Epithelial cell of esophagus (primary cell): ENCODE measurements around the gene SLC26A9.

Source experiments
- DNase-seq: peaks from one replicate; pipeline ENCODE4 v3.0.0; 2010; ENCODE audit warnings: low read depth
- H3K4me3 ChIP-seq: 2 replicates; pipeline ENCODE4 v1.5.1; 2011; ENCODE audit warnings: mild to moderate bottlenecking, low read length, control low read depth
- TF ChIP-seq, protein P1 (sequence below): IDR thresholded peaks from 2 replicates; pipeline ENCODE4 v1.5.1; 2011; ENCODE audit warnings: low read depth, mild to moderate bottlenecking, low read length, control low read depth, inconsistent platforms; ENCODE audit not compliant: insufficient read depth; ENCODE audit errors: missing control alignments

SLC26A9 gene

GRCh38 chr1:205986292-205986691 is 43.0 kb upstream of the SLC26A9 start:
- H3K4me3 ChIP-seq: no peak overlapping the region
- TF ChIP-seq, protein P1, sequence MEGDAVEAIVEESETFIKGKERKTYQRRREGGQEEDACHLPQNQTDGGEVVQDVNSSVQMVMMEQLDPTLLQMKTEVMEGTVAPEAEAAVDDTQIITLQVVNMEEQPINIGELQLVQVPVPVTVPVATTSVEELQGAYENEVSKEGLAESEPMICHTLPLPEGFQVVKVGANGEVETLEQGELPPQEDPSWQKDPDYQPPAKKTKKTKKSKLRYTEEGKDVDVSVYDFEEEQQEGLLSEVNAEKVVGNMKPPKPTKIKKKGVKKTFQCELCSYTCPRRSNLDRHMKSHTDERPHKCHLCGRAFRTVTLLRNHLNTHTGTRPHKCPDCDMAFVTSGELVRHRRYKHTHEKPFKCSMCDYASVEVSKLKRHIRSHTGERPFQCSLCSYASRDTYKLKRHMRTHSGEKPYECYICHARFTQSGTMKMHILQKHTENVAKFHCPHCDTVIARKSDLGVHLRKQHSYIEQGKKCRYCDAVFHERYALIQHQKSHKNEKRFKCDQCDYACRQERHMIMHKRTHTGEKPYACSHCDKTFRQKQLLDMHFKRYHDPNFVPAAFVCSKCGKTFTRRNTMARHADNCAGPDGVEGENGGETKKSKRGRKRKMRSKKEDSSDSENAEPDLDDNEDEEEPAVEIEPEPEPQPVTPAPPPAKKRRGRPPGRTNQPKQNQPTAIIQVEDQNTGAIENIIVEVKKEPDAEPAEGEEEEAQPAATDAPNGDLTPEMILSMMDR: peak; percentile 15
- no peak for DNase-seq

DNA sequence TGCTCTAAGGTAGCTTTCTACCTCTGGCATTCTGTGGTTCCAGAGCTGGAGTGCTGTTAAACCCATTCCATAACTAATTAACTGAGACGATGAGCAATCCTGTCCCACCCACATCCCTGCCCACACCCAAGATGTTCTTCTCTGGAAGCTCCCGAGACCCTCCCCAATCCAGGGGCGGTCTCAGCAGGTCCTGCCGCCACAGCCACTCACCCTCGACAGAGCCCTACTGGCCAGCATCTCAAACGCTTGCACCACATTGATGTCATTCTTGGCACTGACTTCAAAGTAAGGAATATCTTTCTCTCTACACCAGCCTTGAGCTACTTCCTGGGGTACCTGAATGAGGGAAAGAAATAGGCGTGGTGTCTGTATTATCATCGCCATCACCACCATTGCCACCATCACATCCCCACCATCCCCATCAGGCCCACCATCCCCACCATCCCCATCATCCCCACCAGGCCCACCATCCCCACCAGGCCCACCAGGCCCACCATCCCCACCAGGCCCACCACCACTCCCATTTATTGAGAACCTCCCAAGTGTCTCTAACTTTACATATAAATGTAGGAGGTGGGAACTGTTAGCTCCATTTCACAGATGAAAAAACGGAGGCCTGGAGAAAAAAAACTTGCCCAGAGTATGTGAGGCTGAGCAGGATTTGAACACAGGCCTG is 42.2 kb upstream of the SLC26A9 start:
- DNase-seq: peak; percentile 45
- no peak overlapping the region for H3K4me3 ChIP-seq
- TF ChIP-seq, protein P1: no peak

GRCh38 chr1:205983925-205984725 is 40.9 kb upstream of the SLC26A9 start:
- no peak overlapping the region for H3K4me3 ChIP-seq
- TF ChIP-seq, protein P1: peak; percentile 89
- DNase-seq: peak; percentile 97

DNA sequence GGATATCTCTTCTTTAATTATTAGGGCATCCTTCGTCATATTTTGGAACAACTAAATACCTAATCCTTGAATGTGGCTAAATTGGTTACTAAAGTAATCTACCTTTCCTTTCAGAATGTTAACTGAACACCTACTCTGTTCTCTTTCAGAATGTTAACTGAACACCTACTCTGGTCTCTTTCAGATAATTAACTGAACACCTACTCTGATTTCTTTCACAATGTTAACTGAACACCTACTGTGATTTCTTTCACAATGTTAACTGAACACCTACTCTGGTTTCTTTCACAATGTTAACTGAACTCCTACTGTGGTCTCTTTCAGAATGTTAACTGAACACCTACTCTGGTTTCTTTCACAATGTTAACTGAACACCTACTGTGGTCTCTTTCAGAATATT is 38.0 kb upstream of the SLC26A9 start:
- no peak overlapping the region for H3K4me3 ChIP-seq
- DNase-seq: no peak
- TF ChIP-seq, protein P1: no peak

- no peak overlapping the region for H3K4me3 ChIP-seq
- no peak for DNase-seq
- TF ChIP-seq, protein P1: no peak
These were observed 37.1 kb upstream of the SLC26A9 start for GRCh38 chr1:205980237-205980870.

- DNase-seq: no peak
- no peak overlapping the region for H3K4me3 ChIP-seq
- TF ChIP-seq, protein P1: no peak
These were observed 36.0 kb upstream of the SLC26A9 start for GRCh38 chr1:205979301-205979700.
